ENCODE data around the gene CECR2.

GRCh38 chr22:17443405-17444203 lies 74.3 kb downstream of the CECR2 start:
- TF ChIP-seq CTCF (IDR thresholded peaks at IDR 0.05; ENCODE audit: borderline replicate concordance, extremely low read depth, low read length, poor library complexity, severe bottlenecking) (no peak), EZH2 (IDR thresholded peaks at IDR 0.05; ENCODE audit: borderline replicate concordance, low read depth, low read length, severe bottlenecking) (no peak)
